Esophagus squamous epithelium (tissue), 5 donors: ENCODE results near the gene MAML3. TPM values are rescaled to one million over a fixed set of nuclear protein-coding genes. Genes with fewer than 3 reads are reported as not detected.

ENCODE experiments used
- DNase-seq: peaks from one replicate; lab custom pipeline; 2025; lab: John Stamatoyannopoulos, UW
- H3K27ac ChIP-seq, 4 donors: fragments of 200-600 bp; sonication (generic); one replicate each; pipeline ENCODE4 v1.5.1; 2016 to 2019; ENCODE audit warnings: mild to moderate bottlenecking in 1 of 4
- H3K27me3 ChIP-seq, 4 donors: fragments of 200-600 bp; sonication (generic); 1 replicate in 3 of 4; 2 replicates in 1 of 4; pipeline versions ENCODE4 v1.5.1 to v1.6.0; 2017 to 2021; ENCODE audit warnings: antibody characterized with exemption in 1 of 4
- H3K36me3 ChIP-seq, 3 donors: fragments of 200-600 bp; sonication (generic); one replicate each; pipeline ENCODE4 v1.5.1; 2016 to 2019
- H3K4me1 ChIP-seq, 3 donors: fragments of 200-600 bp; sonication (generic); one replicate each; pipeline ENCODE4 v1.5.1; 2017 to 2019
- H3K4me3 ChIP-seq, 4 donors: fragments of 200-600 bp; sonication (generic); 1 replicate in 3 of 4; 2 replicates in 1 of 4; pipeline ENCODE4 v1.5.1; 2016 to 2019; ENCODE audit warnings: mild to moderate bottlenecking in 2 of 4, moderate library complexity in 1 of 4
- H3K9me3 ChIP-seq, 3 donors: fragments of 200-600 bp; sonication (generic); one replicate each; pipeline ENCODE4 v1.5.1; 2016 to 2019
- POLR2A ChIP-seq, 4 donors: fragments of 450-650 bp; IDR thresholded peaks; one replicate each; pipeline ENCODE4 v1.6.1; 2017; ENCODE audit warnings: antibody characterized with exemption in 4 of 4, mild to moderate bottlenecking in 4 of 4, moderate library complexity in 3 of 4
- WGBS, 2 donors: methylation state at CpG; one replicate each; pipeline ENCODE4 v1.1.5; 2018; 5-methylcytosine and 5-hydroxymethylcytosine counted together
- intact Hi-C: fragments of 100-400 bp; cut with DNase I; formaldehyde crosslinking; loops from one replicate; pipeline ENCODE4 v1.15.0; 2022
- total RNA-seq, 4 donors: library from RNA; depleted of rRNA; stranded (reverse); fragments of >200 nt; gene quantifications; one replicate each; pipeline ENCODE4 v1.1.0, GENCODE V29; 2016
- TF ChIP-seq, protein P1 (sequence below), 6 experiments: fragments of 450-650 bp in 4 of 6; fragments of 200-600 bp in 2 of 6; sonication (generic) in 2 of 6; IDR thresholded peaks; one replicate each; pipeline ENCODE4 v1.5.1; 2016 to 2019; ENCODE audit warnings: antibody characterized with exemption in 6 of 6, mild to moderate bottlenecking in 4 of 6, moderate library complexity in 4 of 6
- donor health status: DM: yes; HTN: yes; CAD: no.

The MAML3 gene
- total RNA-seq, 4 donors from 2014 or later = 6.9 to 14.2 (median 8.9) TPM

DNA sequence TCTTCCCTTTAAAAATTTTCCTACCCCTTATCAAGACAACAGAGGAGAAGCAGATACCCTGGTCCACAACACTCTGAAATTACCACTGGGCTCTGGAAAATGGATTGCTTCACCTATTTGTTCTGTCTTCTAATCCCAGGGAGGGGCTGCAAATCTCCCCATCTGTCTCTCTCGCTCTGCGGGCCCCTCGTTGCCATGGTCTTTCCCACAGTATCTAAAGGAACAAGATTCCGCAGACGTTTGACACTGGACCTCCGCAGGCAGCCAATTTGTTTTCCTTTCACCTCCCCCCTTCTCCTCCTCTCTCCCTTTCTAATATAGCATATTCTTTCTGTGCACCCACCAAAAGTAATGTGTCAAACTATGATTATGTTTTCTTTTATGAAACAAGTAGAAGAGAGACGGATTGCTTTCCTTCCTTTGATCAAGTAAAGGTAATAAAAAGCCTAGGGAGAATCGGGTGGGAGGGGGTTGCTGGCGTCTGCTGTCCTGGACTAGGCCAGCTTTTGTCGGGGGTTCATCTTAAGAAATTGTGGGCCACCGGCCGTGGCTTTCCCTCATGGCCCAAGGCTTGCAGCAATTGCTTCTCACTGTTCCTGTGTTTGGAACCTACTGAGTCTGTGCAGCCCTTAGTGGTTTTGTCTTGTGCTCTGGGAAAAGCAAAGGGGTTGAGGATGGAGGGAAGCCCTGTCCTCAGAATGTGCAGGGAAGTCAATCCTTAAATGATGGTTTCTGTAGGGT lies 407.4 kb downstream of the MAML3 start:
- Histone ChIP-seq H3K4me1 (peaks cover 0 to 19% (median 9%) of the 10 kb centered on the region in 3 donors), H3K27me3 (no peaks in the 10 kb centered on the region), H3K9me3 (no peaks in the 10 kb centered on the region), H3K27ac (no peak overlapping the region), H3K4me3 (no peak overlapping the region), H3K36me3 (no peaks in the 10 kb centered on the region)
- DNase-seq = no peak
- no peak for TF ChIP-seq POLR2A (IDR thresholded peaks at IDR 0.05)
- TF ChIP-seq, protein P1, sequence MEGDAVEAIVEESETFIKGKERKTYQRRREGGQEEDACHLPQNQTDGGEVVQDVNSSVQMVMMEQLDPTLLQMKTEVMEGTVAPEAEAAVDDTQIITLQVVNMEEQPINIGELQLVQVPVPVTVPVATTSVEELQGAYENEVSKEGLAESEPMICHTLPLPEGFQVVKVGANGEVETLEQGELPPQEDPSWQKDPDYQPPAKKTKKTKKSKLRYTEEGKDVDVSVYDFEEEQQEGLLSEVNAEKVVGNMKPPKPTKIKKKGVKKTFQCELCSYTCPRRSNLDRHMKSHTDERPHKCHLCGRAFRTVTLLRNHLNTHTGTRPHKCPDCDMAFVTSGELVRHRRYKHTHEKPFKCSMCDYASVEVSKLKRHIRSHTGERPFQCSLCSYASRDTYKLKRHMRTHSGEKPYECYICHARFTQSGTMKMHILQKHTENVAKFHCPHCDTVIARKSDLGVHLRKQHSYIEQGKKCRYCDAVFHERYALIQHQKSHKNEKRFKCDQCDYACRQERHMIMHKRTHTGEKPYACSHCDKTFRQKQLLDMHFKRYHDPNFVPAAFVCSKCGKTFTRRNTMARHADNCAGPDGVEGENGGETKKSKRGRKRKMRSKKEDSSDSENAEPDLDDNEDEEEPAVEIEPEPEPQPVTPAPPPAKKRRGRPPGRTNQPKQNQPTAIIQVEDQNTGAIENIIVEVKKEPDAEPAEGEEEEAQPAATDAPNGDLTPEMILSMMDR (IDR thresholded peaks at IDR 0.05) = no peak
- intact Hi-C loops = no loop called here
- WGBS, 2 donors = 82 to 83% methylated on average over 12 of the region's 12 CpGs

DNA sequence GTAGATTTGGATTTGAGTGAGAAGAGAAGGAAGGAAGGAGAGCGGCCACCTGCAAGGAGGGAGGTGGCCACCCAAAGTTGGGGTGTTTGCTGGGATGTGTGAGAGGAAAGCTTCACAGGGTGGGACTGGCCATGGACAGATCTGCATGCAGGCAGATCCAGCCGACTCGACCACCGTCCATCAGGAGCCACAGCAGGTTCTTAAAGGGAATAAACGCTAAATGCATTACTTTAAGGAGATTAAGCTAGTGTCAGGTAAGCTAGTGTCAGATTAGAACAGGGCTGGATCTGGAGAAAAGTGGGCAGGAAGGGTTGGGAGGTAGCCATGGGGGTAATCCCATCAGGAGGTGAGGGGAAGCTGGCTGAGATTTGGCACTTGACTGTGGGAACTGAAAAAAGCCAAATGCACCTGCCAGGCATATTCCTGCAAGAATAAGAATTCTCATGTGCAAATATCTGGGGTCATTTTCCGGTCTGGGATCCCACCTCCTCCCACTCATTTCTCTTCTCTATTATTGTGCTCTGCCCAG lies 408.8 kb downstream of the MAML3 start:
- Histone ChIP-seq H3K27ac (no peak overlapping the region), H3K4me3 (no peak overlapping the region), H3K9me3 (no peaks in the 10 kb centered on the region), H3K4me1 (peaks cover 0 to 34% (median 22%) of the 10 kb centered on the region in 3 donors), H3K27me3 (no peaks in the 10 kb centered on the region), H3K36me3 (no peaks in the 10 kb centered on the region)
- intact Hi-C loops = no loop called here
- WGBS, 2 donors = 88 to 92% methylated on average over 6 of the region's 6 CpGs
- TF ChIP-seq POLR2A (IDR thresholded peaks at IDR 0.05) = no peak
- TF ChIP-seq, protein P1 (IDR thresholded peaks at IDR 0.05) = no peak
- no peak for DNase-seq

DNA sequence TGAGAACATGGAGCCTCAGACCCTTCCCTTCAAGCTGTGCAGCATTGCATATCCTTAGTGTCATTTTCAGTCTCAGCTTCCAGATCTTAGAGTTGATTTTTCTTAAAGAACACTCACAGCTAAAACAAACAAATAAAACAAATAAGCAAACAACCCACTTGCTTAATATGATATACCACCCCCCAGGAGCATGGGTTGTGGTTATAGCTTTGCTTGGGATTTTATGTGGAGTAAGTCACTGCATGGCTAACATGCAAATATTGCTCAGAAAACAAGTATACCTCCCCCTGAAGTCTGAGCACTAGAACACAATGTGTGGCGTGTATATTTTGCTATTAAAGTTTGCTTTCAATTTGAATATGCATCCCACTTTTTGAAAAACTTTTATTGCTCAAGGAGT lies 409.8 kb downstream of the MAML3 start:
- peaks cover 2 to 43% (median 27%) of the 10 kb centered on the region in 3 donors for H3K4me1 ChIP-seq
- H3K36me3 ChIP-seq = no peaks in the 10 kb centered on the region
- intact Hi-C loops = no loop called here
- no peak for DNase-seq
- H3K9me3 ChIP-seq = no peaks in the 10 kb centered on the region
- no peak overlapping the region for H3K27ac ChIP-seq
- WGBS, 2 donors = 100% methylated on average over 1 of the region's 1 CpG
- H3K27me3 ChIP-seq = no peaks in the 10 kb centered on the region
- no peak overlapping the region for H3K4me3 ChIP-seq
- TF ChIP-seq, protein P1 (IDR thresholded peaks at IDR 0.05) = no peak
- TF ChIP-seq POLR2A (IDR thresholded peaks at IDR 0.05) = no peak

DNA sequence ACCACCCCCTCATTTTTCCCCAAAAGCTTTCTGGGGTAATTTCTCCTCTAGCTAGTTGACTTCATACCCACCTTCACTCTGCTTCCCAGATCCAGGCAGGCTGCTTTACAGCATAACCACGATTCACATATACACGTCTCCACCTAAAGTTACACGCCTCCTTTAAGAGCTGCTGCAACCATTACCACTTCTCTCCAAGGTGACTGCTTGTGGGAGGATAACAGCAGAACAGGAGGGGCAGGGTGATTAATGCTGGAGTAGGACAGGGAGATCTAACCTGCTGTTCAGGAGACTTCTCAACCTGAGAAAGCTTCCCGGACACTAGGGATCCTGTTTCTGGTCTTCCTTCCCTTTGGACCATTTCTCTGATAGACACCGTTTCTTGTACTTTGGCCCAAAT lies 411.0 kb downstream of the MAML3 start:
- DNase-seq = no peak
- intact Hi-C loops = no loop called here

More for the DNA sequence above, 411.0 kb downstream of the MAML3 start:
- Histone ChIP-seq H3K36me3 (no peaks in the 10 kb centered on the region), H3K9me3 (no peaks in the 10 kb centered on the region), H3K27ac (peak overlapping the region in 2 of 4 donors; percentile 64 to 74), H3K27me3 (no peaks in the 10 kb centered on the region), H3K4me1 (peaks cover 5 to 50% (median 31%) of the 10 kb centered on the region in 3 donors), H3K4me3 (no peak overlapping the region)
- WGBS, 2 donors = 57 to 66% methylated on average over 5 of the region's 5 CpGs
- TF ChIP-seq, protein P1 (IDR thresholded peaks at IDR 0.05) = no peak
- TF ChIP-seq POLR2A (IDR thresholded peaks at IDR 0.05) = no peak
